Sigmoid colon (tissue), 4 donors: ENCODE measurements around the gene CLDN11.
A peak's percentile ranks its signal among the peaks of the same experiment; 100 is the strongest.

Experiments used
- EP300 ChIP-seq, 4 donors: sonication (generic); formaldehyde crosslinking; IDR thresholded peaks; one replicate each; pipeline ENCODE4 v1.6.1; 2017; ENCODE audit warnings: antibody characterized with exemption in 4 of 4
- POLR2A ChIP-seq, 2 donors: fragments of 450-650 bp; IDR thresholded peaks; one replicate each; pipeline ENCODE4 v1.6.1; 2016; ENCODE audit warnings: antibody characterized with exemption in 2 of 2, mild to moderate bottlenecking in 2 of 2, moderate library complexity in 2 of 2
- POLR2AphosphoS5 ChIP-seq, 4 donors: sonication (generic); formaldehyde crosslinking; IDR thresholded peaks; one replicate each; pipeline ENCODE4 v1.6.1; 2017; ENCODE audit warnings: antibody characterized with exemption in 4 of 4
- TF ChIP-seq, protein P1 (sequence below), 4 experiments: fragments of 450-650 bp in 3 of 4; fragments of 200-600 bp in 1 of 4; IDR thresholded peaks; one replicate each; pipeline ENCODE4 v1.5.1; 2016 to 2019; ENCODE audit warnings: antibody characterized with exemption in 4 of 4, mild to moderate bottlenecking in 3 of 4, moderate library complexity in 2 of 4

- TF ChIP-seq, protein P1, sequence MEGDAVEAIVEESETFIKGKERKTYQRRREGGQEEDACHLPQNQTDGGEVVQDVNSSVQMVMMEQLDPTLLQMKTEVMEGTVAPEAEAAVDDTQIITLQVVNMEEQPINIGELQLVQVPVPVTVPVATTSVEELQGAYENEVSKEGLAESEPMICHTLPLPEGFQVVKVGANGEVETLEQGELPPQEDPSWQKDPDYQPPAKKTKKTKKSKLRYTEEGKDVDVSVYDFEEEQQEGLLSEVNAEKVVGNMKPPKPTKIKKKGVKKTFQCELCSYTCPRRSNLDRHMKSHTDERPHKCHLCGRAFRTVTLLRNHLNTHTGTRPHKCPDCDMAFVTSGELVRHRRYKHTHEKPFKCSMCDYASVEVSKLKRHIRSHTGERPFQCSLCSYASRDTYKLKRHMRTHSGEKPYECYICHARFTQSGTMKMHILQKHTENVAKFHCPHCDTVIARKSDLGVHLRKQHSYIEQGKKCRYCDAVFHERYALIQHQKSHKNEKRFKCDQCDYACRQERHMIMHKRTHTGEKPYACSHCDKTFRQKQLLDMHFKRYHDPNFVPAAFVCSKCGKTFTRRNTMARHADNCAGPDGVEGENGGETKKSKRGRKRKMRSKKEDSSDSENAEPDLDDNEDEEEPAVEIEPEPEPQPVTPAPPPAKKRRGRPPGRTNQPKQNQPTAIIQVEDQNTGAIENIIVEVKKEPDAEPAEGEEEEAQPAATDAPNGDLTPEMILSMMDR (IDR thresholded peaks at IDR 0.05) = peak in 1 of 4 experiments; percentile 33
- TF ChIP-seq POLR2AphosphoS5 (IDR thresholded peaks at IDR 0.05) (no peak), POLR2A (IDR thresholded peaks at IDR 0.05) (no peak), EP300 (IDR thresholded peaks at IDR 0.05) (no peak)
Measured at GRCh38 chr3:170410428-170411029, 8.1 kb upstream of the CLDN11 start.
